GM23338 (cell line): ENCODE results near the gene ZDHHC5.

Experiments used
- CREB1 ChIP-seq: fragments of 250-450 bp; sonication (Bioruptor Pico); IDR thresholded peaks from 2 replicates; pipeline ENCODE4 v1.5.0; 2020; ENCODE audit warnings: low read depth, mild to moderate bottlenecking, moderate library complexity
- EZH2phosphoT487 ChIP-seq: fragments of 200-600 bp; sonication (generic); IDR thresholded peaks from one replicate; pipeline ENCODE4 v1.8.1; 2018; ENCODE audit warnings: antibody characterized with exemption; ENCODE audit not compliant: unreplicated experiment
- POLR2AphosphoS5 ChIP-seq: IDR thresholded peaks from 2 replicates; pipeline ENCODE4 v1.6.1; 2016; ENCODE audit warnings: antibody characterized with exemption, low read depth
- TF ChIP-seq, protein P1 (sequence below): IDR thresholded peaks from 2 replicates; pipeline ENCODE4 v1.6.1; 2016; ENCODE audit warnings: antibody characterized with exemption
- TF ChIP-seq, protein P2 (sequence below): IDR thresholded peaks from one replicate; pipeline ENCODE4 v1.6.1; 2018; ENCODE audit warnings: antibody characterized with exemption; ENCODE audit not compliant: unreplicated experiment
- TF ChIP-seq, protein P3 (sequence below), 2 experiments: fragments of 200-600 bp in 1 of 2; sonication (generic) in 1 of 2; conservative IDR thresholded peaks; 2 replicates each; pipeline versions ENCODE4 v1.5.1 to v1.6.1; 2016 to 2017; ENCODE audit warnings: antibody characterized with exemption in 2 of 2, low read depth in 2 of 2, mild to moderate bottlenecking in 2 of 2, moderate library complexity in 1 of 2

DNA sequence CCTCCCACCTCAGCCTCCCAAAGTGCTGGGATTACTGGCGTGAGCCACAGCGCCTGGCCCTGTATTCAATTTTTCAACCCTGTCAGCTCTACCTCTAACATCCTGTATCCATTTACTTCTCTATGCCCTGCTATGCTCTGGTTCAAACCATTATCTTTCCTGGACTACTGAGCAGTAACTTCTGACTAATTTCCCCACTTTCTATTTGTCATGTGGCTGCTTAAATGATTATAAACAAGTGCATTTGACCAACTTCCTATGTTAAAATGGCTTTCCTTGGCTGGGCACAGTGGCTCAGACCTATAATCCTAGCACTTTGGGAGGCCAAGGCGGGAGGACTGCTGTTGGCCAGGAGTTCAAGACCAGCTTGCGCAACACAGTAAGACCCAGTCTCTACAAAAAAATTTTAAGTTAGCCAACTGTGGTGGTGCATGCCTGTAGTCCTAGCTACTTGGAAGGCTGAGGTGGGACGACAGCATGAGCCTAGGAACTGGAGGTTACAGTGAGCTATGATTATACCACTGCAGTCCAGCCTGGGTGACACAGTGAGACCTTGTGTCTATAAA lies 42.0 kb downstream of the ZDHHC5 start:
- no peak for TF ChIP-seq CREB1 (CRISPR knock-in tag)
- TF ChIP-seq, protein P1, sequence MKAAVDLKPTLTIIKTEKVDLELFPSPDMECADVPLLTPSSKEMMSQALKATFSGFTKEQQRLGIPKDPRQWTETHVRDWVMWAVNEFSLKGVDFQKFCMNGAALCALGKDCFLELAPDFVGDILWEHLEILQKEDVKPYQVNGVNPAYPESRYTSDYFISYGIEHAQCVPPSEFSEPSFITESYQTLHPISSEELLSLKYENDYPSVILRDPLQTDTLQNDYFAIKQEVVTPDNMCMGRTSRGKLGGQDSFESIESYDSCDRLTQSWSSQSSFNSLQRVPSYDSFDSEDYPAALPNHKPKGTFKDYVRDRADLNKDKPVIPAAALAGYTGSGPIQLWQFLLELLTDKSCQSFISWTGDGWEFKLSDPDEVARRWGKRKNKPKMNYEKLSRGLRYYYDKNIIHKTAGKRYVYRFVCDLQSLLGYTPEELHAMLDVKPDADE = no peak
- TF ChIP-seq POLR2AphosphoS5 = no peak
- TF ChIP-seq, protein P2, sequence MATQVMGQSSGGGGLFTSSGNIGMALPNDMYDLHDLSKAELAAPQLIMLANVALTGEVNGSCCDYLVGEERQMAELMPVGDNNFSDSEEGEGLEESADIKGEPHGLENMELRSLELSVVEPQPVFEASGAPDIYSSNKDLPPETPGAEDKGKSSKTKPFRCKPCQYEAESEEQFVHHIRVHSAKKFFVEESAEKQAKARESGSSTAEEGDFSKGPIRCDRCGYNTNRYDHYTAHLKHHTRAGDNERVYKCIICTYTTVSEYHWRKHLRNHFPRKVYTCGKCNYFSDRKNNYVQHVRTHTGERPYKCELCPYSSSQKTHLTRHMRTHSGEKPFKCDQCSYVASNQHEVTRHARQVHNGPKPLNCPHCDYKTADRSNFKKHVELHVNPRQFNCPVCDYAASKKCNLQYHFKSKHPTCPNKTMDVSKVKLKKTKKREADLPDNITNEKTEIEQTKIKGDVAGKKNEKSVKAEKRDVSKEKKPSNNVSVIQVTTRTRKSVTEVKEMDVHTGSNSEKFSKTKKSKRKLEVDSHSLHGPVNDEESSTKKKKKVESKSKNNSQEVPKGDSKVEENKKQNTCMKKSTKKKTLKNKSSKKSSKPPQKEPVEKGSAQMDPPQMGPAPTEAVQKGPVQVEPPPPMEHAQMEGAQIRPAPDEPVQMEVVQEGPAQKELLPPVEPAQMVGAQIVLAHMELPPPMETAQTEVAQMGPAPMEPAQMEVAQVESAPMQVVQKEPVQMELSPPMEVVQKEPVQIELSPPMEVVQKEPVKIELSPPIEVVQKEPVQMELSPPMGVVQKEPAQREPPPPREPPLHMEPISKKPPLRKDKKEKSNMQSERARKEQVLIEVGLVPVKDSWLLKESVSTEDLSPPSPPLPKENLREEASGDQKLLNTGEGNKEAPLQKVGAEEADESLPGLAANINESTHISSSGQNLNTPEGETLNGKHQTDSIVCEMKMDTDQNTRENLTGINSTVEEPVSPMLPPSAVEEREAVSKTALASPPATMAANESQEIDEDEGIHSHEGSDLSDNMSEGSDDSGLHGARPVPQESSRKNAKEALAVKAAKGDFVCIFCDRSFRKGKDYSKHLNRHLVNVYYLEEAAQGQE = no peak
- TF ChIP-seq, protein P3, sequence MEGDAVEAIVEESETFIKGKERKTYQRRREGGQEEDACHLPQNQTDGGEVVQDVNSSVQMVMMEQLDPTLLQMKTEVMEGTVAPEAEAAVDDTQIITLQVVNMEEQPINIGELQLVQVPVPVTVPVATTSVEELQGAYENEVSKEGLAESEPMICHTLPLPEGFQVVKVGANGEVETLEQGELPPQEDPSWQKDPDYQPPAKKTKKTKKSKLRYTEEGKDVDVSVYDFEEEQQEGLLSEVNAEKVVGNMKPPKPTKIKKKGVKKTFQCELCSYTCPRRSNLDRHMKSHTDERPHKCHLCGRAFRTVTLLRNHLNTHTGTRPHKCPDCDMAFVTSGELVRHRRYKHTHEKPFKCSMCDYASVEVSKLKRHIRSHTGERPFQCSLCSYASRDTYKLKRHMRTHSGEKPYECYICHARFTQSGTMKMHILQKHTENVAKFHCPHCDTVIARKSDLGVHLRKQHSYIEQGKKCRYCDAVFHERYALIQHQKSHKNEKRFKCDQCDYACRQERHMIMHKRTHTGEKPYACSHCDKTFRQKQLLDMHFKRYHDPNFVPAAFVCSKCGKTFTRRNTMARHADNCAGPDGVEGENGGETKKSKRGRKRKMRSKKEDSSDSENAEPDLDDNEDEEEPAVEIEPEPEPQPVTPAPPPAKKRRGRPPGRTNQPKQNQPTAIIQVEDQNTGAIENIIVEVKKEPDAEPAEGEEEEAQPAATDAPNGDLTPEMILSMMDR (conservative IDR thresholded peaks at IDR 0.05; ENCODE audit: low read depth in 2 of 2) = no peak
- no peak for TF ChIP-seq EZH2phosphoT487
